Motor neuron (in vitro differentiated cells): ENCODE results near the gene MCAT. TPM values are rescaled to one million over a fixed set of nuclear protein-coding genes. Genes with fewer than 3 reads are reported as not detected.

Experiments used
- ATAC-seq, 8 experiments: fragments of 200-7000 bp; cut with Tn5 transposase; replicated peaks in 6 of 8; 2 replicates each; pipeline ENCODE4 v1.8.0; 2021; ENCODE audit warnings: mild to moderate bottlenecking in 8 of 8, moderate library complexity in 8 of 8
- H3K27ac ChIP-seq, 2 donors: fragments of 250-450 bp; sonication (Bioruptor Pico); 2 replicates each; pipeline ENCODE4 v1.9.0; 2021; ENCODE audit warnings: antibody characterized with exemption in 2 of 2, mild to moderate bottlenecking in 2 of 2, moderate library complexity in 1 of 2
- H3K4me1 ChIP-seq, 2 donors: fragments of 250-450 bp; sonication (Bioruptor Pico); replicated peaks in 1 of 2; 2 replicates each; pipeline ENCODE4 v1.6.1; 2021; ENCODE audit warnings: antibody characterized with exemption in 2 of 2, mild to moderate bottlenecking in 2 of 2, moderate library complexity in 1 of 2
- H3K4me3 ChIP-seq, 5 donors: fragments of 250-450 bp; sonication (Bioruptor Pico); 2 replicates each; pipeline ENCODE4 v1.9.0; 2021; ENCODE audit warnings: antibody characterized with exemption in 5 of 5, mild to moderate bottlenecking in 5 of 5, moderate library complexity in 4 of 5
- WGBS, 10 experiments: fragments of 450-650 bp; shearing (Covaris generic); methylation state at CpG; one replicate each; pipeline ENCODE4 v1.0.0; 2022; 5-methylcytosine and 5-hydroxymethylcytosine counted together
- in situ Hi-C, 9 experiments: fragments of 400-800 bp; cut with MboI; loops; one replicate each; pipeline ENCODE4 v1.15.0; 2021; ENCODE audit warnings: low sequenced_read_pairs in 9 of 9, low pct_unique_long_range_greater_than_20kb in 2 of 9; ENCODE audit not compliant: unreplicated experiment in 9 of 9
- total RNA-seq, 8 experiments: library from RNA; unstranded; fragments of 300-600 nt; gene quantifications; 2 replicates each; pipeline versions ENCODE4 v1.2.3 to v1.2.4, GENCODE V29; 2022

The MCAT gene
- total RNA-seq, 8 experiments from 2014 or later, result 10.8 to 20.7 (median 16.0) TPM

- Histone ChIP-seq H3K27ac (no peak overlapping the region), H3K4me3 (no peak overlapping the region), H3K4me1 (no peaks in the 10 kb centered on the region)
- WGBS, 10 experiments, result 0 to 100% (median 57%) methylated on average over 1 of the region's 5 CpGs; no CpG with 5 or more reads in 7 of the 10 experiments
- in situ Hi-C loops, result no loop called here
- peak; percentile 31 to 86 (median 66) for ATAC-seq
Measured at GRCh38 chr22:43126501-43127165, 16.6 kb downstream of the MCAT start.

GRCh38 chr22:43118953-43119458 lies 24.2 kb downstream of the MCAT start:
- ATAC-seq, result peak in 3 of 8 experiments; percentile 81 to 87 (median 86)
- H3K4me3 ChIP-seq, result no peak overlapping the region
- WGBS, 10 experiments, result 0 to 100% (median 50%) methylated on average over 1 to 3 of the region's 7 CpGs; no CpG with 5 or more reads in 6 of the 10 experiments
- H3K27ac ChIP-seq, result no peak overlapping the region
- in situ Hi-C loops, result no loop called here
- no peaks in the 10 kb centered on the region for H3K4me1 ChIP-seq

- no peak overlapping the region for H3K4me3 ChIP-seq
- in situ Hi-C loops, result no loop called here
- no peaks in the 10 kb centered on the region for H3K4me1 ChIP-seq
- no peak overlapping the region for H3K27ac ChIP-seq
- ATAC-seq, result peak in 3 of 8 experiments; percentile 54 to 72 (median 54)
- 0 to 100% (median 83%) methylated on average over 1 to 15 of the region's 21 CpGs; no CpG with 5 or more reads in 2 of the 10 experiments for WGBS, 10 experiments
Measured at GRCh38 chr22:43118024-43118849, 25.0 kb downstream of the MCAT start.

- in situ Hi-C loops, result no loop called here
- ATAC-seq, result no peak
- Histone ChIP-seq H3K27ac (no peak overlapping the region), H3K4me3 (no peak overlapping the region), H3K4me1 (no peaks in the 10 kb centered on the region)
- 40 to 92% (median 85%) methylated on average over 1 to 5 of the region's 7 CpGs; no CpG with 5 or more reads in 3 of the 10 experiments for WGBS, 10 experiments
Measured at GRCh38 chr22:43116932-43117331, 26.3 kb downstream of the MCAT start.

- H3K27ac ChIP-seq, result no peak overlapping the region
- in situ Hi-C loops, result no loop called here
- 20 to 33% (median 27%) methylated on average over 1 to 4 of the region's 5 CpGs; no CpG with 5 or more reads in 7 of the 10 experiments for WGBS, 10 experiments
- no peak for ATAC-seq
- H3K4me3 ChIP-seq, result no peak overlapping the region
- H3K4me1 ChIP-seq, result no peaks in the 10 kb centered on the region
Measured at GRCh38 chr22:43114958-43115357, 28.2 kb downstream of the MCAT start.

GRCh38 chr22:43113526-43114251 lies 29.5 kb downstream of the MCAT start:
- ATAC-seq, result no peak
- Histone ChIP-seq H3K27ac (no peak overlapping the region), H3K4me3 (no peak overlapping the region), H3K4me1 (no peaks in the 10 kb centered on the region)
- in situ Hi-C loops, result no loop called here
- 60 to 80% (median 71%) methylated on average over 1 to 9 of the region's 13 CpGs; no CpG with 5 or more reads in 2 of the 10 experiments for WGBS, 10 experiments

GRCh38 chr22:43110927-43111623 lies 32.1 kb downstream of the MCAT start:
- H3K27ac ChIP-seq, result no peak overlapping the region
- no peaks in the 10 kb centered on the region for H3K4me1 ChIP-seq
- ATAC-seq, result peak; percentile 25 to 46 (median 38)
- WGBS, 10 experiments, result 1 to 6% (median 1%) methylated on average over 16 to 32 of the region's 86 CpGs; no CpG with 5 or more reads in 7 of the 10 experiments
- in situ Hi-C loops, result no loop called here
- peak overlapping the region; percentile 35 to 46 (median 40) for H3K4me3 ChIP-seq

GRCh38 chr22:43110444-43110926 lies 32.7 kb downstream of the MCAT start, which contains the start of gene BIK:
TSS of gene BIK (plus strand) at chr22:43110750. CDS start at chr22:43124023, 13,273 bp downstream.
- WGBS, 10 experiments, result 0 to 7% (median 3%) methylated on average over 3 to 7 of the region's 49 CpGs; no CpG with 5 or more reads in 7 of the 10 experiments
- in situ Hi-C loops, result no loop called here
- ATAC-seq, result peak; percentile 75 to 89 (median 86)
- Histone ChIP-seq H3K4me3 (peak within 1 kb of the TSS; percentile 35 to 46 (median 40)), H3K27ac (no peak within 1 kb of the TSS), H3K4me1 (no peaks in the 10 kb centered on the region)

GRCh38 chr22:43109921-43110443 lies 33.2 kb downstream of the MCAT start:
- peak; percentile 11 to 56 (median 30) for ATAC-seq
- H3K4me3 ChIP-seq, result peak overlapping the region; percentile 35 to 46 (median 40)

GRCh38 chr22:43109511-43109910 lies 33.7 kb downstream of the MCAT start:
- ATAC-seq, result no peak

More at GRCh38 chr22:43109921-43110443, 33.2 kb downstream of the MCAT start:
- 0 to 4% (median 0%) methylated on average over 3 to 10 of the region's 32 CpGs; no CpG with 5 or more reads in 6 of the 10 experiments for WGBS, 10 experiments
- H3K27ac ChIP-seq, result no peak overlapping the region
- no peaks in the 10 kb centered on the region for H3K4me1 ChIP-seq
- in situ Hi-C loops, result no loop called here

GRCh38 chr22:43106302-43106701 lies 36.9 kb downstream of the MCAT start:
- no peak overlapping the region for H3K27ac ChIP-seq
- 65 to 100% (median 90%) methylated on average over 1 to 6 of the region's 8 CpGs; no CpG with 5 or more reads in 3 of the 10 experiments for WGBS, 10 experiments
- H3K4me1 ChIP-seq, result peaks cover 16 to 19% of the 10 kb centered on the region in 2 donors
- no peak overlapping the region for H3K4me3 ChIP-seq
- in situ Hi-C loops, result no loop called here
- ATAC-seq, result no peak

More at GRCh38 chr22:43109511-43109910, 33.7 kb downstream of the MCAT start:
- WGBS, 10 experiments, result 0 to 92% (median 60%) methylated on average over 2 to 4 of the region's 5 CpGs; no CpG with 5 or more reads in 3 of the 10 experiments
- H3K4me1 ChIP-seq, result peaks cover 3 to 4% of the 10 kb centered on the region in 2 donors
- H3K27ac ChIP-seq, result no peak overlapping the region
- H3K4me3 ChIP-seq, result no peak overlapping the region
- in situ Hi-C loops, result no loop called here
